ENCODE results near the gene CRACR2A. TPM values are rescaled to one million over a fixed set of nuclear protein-coding genes. Genes with fewer than 3 reads are reported as not detected.

The CRACR2A gene
- total RNA-seq, 2 donors from 2014 or later, result 1.1 to 4.7 TPM

DNA sequence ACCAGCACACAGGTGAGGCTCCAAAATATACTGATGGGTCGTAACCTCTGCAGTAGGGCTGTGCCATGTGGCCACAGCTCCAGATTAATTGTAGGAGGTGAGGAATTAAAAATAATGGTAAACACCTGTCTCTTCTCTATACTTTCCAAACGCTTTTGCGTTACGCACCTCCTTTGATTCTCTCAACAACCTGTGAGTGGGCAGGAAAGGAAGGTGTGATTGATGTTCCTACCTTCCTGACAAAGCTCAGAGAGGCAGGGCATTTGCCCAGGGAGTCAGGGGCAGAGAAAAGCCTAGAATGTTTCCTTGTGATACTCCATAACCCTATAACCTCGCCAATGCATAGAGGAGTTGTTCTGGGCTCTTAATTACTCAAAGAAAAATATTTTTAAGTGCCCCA is 137.0 kb downstream of the CRACR2A start:
- Mint-ChIP-seq H3K27me3 (ENCODE audit: insufficient read depth) (no peaks in the 10 kb centered on the region), H3K9me3 (no peaks in the 10 kb centered on the region), H3K36me3 (ENCODE audit: low read depth) (no peaks in the 10 kb centered on the region), H3K27ac (no peak overlapping the region), H3K4me3 (no peak overlapping the region), H3K4me1 (no peaks in the 10 kb centered on the region)
- TF ChIP-seq, protein P1, sequence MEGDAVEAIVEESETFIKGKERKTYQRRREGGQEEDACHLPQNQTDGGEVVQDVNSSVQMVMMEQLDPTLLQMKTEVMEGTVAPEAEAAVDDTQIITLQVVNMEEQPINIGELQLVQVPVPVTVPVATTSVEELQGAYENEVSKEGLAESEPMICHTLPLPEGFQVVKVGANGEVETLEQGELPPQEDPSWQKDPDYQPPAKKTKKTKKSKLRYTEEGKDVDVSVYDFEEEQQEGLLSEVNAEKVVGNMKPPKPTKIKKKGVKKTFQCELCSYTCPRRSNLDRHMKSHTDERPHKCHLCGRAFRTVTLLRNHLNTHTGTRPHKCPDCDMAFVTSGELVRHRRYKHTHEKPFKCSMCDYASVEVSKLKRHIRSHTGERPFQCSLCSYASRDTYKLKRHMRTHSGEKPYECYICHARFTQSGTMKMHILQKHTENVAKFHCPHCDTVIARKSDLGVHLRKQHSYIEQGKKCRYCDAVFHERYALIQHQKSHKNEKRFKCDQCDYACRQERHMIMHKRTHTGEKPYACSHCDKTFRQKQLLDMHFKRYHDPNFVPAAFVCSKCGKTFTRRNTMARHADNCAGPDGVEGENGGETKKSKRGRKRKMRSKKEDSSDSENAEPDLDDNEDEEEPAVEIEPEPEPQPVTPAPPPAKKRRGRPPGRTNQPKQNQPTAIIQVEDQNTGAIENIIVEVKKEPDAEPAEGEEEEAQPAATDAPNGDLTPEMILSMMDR (conservative IDR thresholded peaks at IDR 0.05), result no peak
- no peak overlapping the region for H3K27ac ChIP-seq (ENCODE audit: low read depth, low read length)
- no peak overlapping the region for H3K9ac ChIP-seq (ENCODE audit: extremely low read depth, low read length, poor library complexity, severe bottlenecking)
- H3K9me3 ChIP-seq (ENCODE audit: control insufficient read depth, low read length), result no peaks in the 10 kb centered on the region
- no peaks in the 10 kb centered on the region for H3K36me3 ChIP-seq (ENCODE audit: control insufficient read depth, insufficient read depth, low read length)
- no peak overlapping the region for H3K4me3 ChIP-seq (ENCODE audit: low read length)
- no peak for DNase-seq
- H3K4me1 ChIP-seq (ENCODE audit: control insufficient read depth, insufficient read depth, low read length), result no peaks in the 10 kb centered on the region
- WGBS, 2 experiments (ENCODE audit: insufficient coverage in 1 of 2, insufficient read length in 1 of 2), result 91 to 100% methylated on average over 3 to 5 of the region's 5 CpGs
- no peaks in the 10 kb centered on the region for H3K27me3 ChIP-seq (ENCODE audit: control insufficient read depth, insufficient read depth, low read length, poor library complexity, severe bottlenecking)

DNA sequence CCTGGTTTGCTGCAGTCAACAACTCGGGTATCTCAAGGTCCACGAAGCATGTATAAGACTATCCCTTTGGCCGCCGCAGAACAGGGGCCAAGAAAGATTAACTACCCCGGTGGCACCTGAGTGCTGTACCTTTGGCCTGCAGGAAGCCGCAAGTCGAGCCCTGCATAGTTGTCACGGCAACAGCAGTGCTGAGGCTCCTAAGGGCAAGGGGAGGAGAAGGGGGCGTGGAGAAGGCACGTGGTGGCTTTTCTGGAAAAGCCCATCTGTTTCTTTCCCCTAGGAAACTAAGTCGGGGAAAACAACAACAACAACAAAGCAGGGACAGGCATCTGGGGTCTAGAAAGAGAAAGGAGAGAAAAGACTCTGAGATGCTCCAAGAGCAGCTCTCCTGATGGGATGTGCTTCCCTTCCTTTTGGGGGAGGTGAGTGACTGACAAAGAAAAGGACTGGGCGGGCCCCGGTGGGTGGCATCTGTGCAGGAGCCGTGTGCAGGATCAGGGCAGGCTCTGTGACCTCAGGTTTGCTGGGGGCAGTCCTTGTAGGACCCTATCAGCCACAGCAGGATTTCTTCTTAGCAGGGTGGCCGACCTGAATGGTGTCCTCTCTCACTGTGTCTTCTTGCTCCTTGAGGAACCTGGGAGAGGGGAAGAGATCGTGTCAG is 138.0 kb downstream of the CRACR2A start:
- DNase-seq, result peak; percentile 80

DNA sequence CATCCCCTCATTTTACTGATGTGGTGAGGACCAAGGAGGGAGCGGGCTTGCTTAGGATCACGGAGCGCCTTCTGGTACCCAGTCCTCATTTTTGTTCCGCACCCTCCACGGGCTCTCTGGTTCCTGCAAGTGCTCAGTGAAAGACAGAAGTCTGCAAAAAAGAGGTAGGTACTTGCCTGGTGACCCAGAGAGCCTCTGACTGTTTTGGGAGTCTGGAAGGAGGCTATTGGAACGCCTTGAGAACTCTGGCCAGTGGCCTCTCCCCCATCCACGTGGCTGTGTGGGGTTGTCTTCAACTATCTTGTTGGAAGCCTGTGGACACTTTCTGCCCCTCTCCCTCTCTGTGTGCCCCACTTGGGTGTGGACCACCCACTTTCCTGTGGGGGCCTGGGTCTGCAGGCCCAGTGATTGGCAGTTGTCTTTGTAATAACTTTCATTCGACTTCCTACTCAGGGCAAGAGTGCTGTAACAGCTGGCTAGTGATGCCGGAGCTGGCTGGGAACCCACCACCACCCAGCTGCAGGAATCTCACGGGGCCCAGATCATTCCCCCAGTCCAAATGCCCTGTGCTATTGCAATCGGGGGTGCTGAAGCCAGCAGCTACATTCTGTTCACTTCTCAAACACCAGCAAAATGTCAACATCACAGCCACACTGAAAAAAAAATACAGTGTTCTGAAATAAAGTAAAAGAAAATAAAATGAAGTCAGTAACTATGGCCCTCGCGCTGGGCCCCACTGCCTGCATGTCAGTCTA is 139.1 kb downstream of the CRACR2A start:
- Mint-ChIP-seq H3K27me3 (ENCODE audit: insufficient read depth) (no peaks in the 10 kb centered on the region), H3K9me3 (no peaks in the 10 kb centered on the region), H3K4me3 (no peak overlapping the region), H3K27ac (no peak overlapping the region), H3K36me3 (ENCODE audit: low read depth) (no peaks in the 10 kb centered on the region), H3K4me1 (no peaks in the 10 kb centered on the region)
- Histone ChIP-seq H3K27ac (ENCODE audit: low read depth, low read length) (no peak overlapping the region), H3K9me3 (ENCODE audit: control insufficient read depth, low read length) (no peaks in the 10 kb centered on the region), H3K4me1 (ENCODE audit: control insufficient read depth, insufficient read depth, low read length) (no peaks in the 10 kb centered on the region), H3K27me3 (ENCODE audit: control insufficient read depth, insufficient read depth, low read length, poor library complexity, severe bottlenecking) (no peaks in the 10 kb centered on the region), H3K36me3 (ENCODE audit: control insufficient read depth, insufficient read depth, low read length) (no peaks in the 10 kb centered on the region), H3K9ac (ENCODE audit: extremely low read depth, low read length, poor library complexity, severe bottlenecking) (no peak overlapping the region), H3K4me3 (ENCODE audit: low read length) (no peak overlapping the region)
- TF ChIP-seq, protein P1 (conservative IDR thresholded peaks at IDR 0.05), result no peak
- WGBS, 2 experiments (ENCODE audit: insufficient coverage in 1 of 2, insufficient read length in 1 of 2), result 92 to 93% methylated on average over 7 to 13 of the region's 13 CpGs
- no peak for DNase-seq

More for the DNA sequence above, 138.0 kb downstream of the CRACR2A start:
- no peaks in the 10 kb centered on the region for H3K36me3 ChIP-seq (ENCODE audit: control insufficient read depth, insufficient read depth, low read length)
- no peaks in the 10 kb centered on the region for H3K36me3 Mint-ChIP-seq (ENCODE audit: low read depth)
- no peaks in the 10 kb centered on the region for H3K27me3 ChIP-seq (ENCODE audit: control insufficient read depth, insufficient read depth, low read length, poor library complexity, severe bottlenecking)
- no peak overlapping the region for H3K9ac ChIP-seq (ENCODE audit: extremely low read depth, low read length, poor library complexity, severe bottlenecking)
- H3K4me1 Mint-ChIP-seq, result no peaks in the 10 kb centered on the region
- H3K27me3 Mint-ChIP-seq (ENCODE audit: insufficient read depth), result no peaks in the 10 kb centered on the region
- no peak overlapping the region for H3K27ac Mint-ChIP-seq
- no peak overlapping the region for H3K4me3 ChIP-seq (ENCODE audit: low read length)
- no peaks in the 10 kb centered on the region for H3K9me3 Mint-ChIP-seq
- TF ChIP-seq, protein P1 (conservative IDR thresholded peaks at IDR 0.05), result no peak
- no peak overlapping the region for H3K27ac ChIP-seq (ENCODE audit: low read depth, low read length)
- H3K9me3 ChIP-seq (ENCODE audit: control insufficient read depth, low read length), result no peaks in the 10 kb centered on the region
- WGBS, 2 experiments (ENCODE audit: insufficient coverage in 1 of 2, insufficient read length in 1 of 2), result 73 to 74% methylated on average over 6 to 16 of the region's 16 CpGs
- no peaks in the 10 kb centered on the region for H3K4me1 ChIP-seq (ENCODE audit: control insufficient read depth, insufficient read depth, low read length)
- no peak overlapping the region for H3K4me3 Mint-ChIP-seq

All from endodermal cell (in vitro differentiated cells).